Breast epithelium (tissue), 4 donors: ENCODE data around the gene INSL3. TPM values are rescaled to one million over a fixed set of nuclear protein-coding genes. Genes with fewer than 3 reads are reported as not detected.
A peak's percentile ranks its signal among the peaks of the same experiment; 100 is the strongest.

Experiments used
- DNase-seq, 2 donors: peaks; one replicate each; pipeline ENCODE4 v3.0.0-alpha.2; 2019; ENCODE audit warnings: low spot score in 2 of 2
- H3K27ac ChIP-seq, 2 donors: fragments of 200-600 bp; sonication (generic) in 1 of 2; one replicate each; pipeline ENCODE4 v1.5.1; 2016 to 2019; ENCODE audit warnings: mild to moderate bottlenecking in 1 of 2
- H3K27me3 ChIP-seq, 2 donors: fragments of 200-600 bp; sonication (generic) in 1 of 2; one replicate each; pipeline versions ENCODE4 v1.5.1 to v1.6.0; 2017 to 2019; ENCODE audit warnings: control low read depth in 1 of 2, mild to moderate bottlenecking in 1 of 2
- H3K36me3 ChIP-seq: fragments of 200-600 bp; one replicate; pipeline ENCODE4 v1.5.1; 2019
- H3K4me1 ChIP-seq, 2 donors: fragments of 200-600 bp; sonication (generic); one replicate each; pipeline ENCODE4 v1.5.1; 2016 to 2019; ENCODE audit warnings: control low read depth in 1 of 2
- H3K4me3 ChIP-seq, 3 donors: fragments of 200-600 bp; sonication (generic); 1 replicate in 2 of 3; 2 replicates in 1 of 3; pipeline ENCODE4 v1.5.1; 2016 to 2019; ENCODE audit warnings: mild to moderate bottlenecking in 3 of 3, moderate library complexity in 2 of 3
- H3K9me3 ChIP-seq, 2 donors: fragments of 200-600 bp; sonication (generic) in 1 of 2; one replicate each; pipeline ENCODE4 v1.5.1; 2016 to 2019; ENCODE audit warnings: control low read depth in 1 of 2
- POLR2A ChIP-seq: fragments of 450-650 bp; IDR thresholded peaks from one replicate; pipeline ENCODE4 v1.6.1; 2016; ENCODE audit warnings: antibody characterized with exemption, mild to moderate bottlenecking, moderate library complexity
- POLR2AphosphoS5 ChIP-seq, 3 donors: sonication (generic); formaldehyde crosslinking; IDR thresholded peaks; one replicate each; pipeline ENCODE4 v1.6.1; 2017; ENCODE audit warnings: antibody characterized with exemption in 3 of 3
- intact Hi-C: fragments of 100-400 bp; cut with DNase I; formaldehyde crosslinking; loops from one replicate; pipeline ENCODE4 v1.15.1; 2023; ENCODE audit warnings: low total_unique reads
- total RNA-seq, 3 donors: library from RNA; depleted of rRNA; stranded (reverse); fragments of >200 nt; gene quantifications; one replicate each; pipeline ENCODE4 v1.1.0, GENCODE V29; 2016
- TF ChIP-seq, protein P1 (sequence below), 3 donors: fragments of 450-650 bp; IDR thresholded peaks; one replicate each; pipeline ENCODE4 v1.5.1; 2016 to 2017; ENCODE audit warnings: antibody characterized with exemption in 3 of 3, mild to moderate bottlenecking in 3 of 3, moderate library complexity in 3 of 3

INSL3 gene, protein sequence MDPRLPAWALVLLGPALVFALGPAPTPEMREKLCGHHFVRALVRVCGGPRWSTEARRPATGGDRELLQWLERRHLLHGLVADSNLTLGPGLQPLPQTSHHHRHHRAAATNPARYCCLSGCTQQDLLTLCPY
- under 1 TPM in 1 of 3 donors, not detected in 2; 0.66 TPM for total RNA-seq

- TF ChIP-seq POLR2A: no peak
- TF ChIP-seq, protein P1, sequence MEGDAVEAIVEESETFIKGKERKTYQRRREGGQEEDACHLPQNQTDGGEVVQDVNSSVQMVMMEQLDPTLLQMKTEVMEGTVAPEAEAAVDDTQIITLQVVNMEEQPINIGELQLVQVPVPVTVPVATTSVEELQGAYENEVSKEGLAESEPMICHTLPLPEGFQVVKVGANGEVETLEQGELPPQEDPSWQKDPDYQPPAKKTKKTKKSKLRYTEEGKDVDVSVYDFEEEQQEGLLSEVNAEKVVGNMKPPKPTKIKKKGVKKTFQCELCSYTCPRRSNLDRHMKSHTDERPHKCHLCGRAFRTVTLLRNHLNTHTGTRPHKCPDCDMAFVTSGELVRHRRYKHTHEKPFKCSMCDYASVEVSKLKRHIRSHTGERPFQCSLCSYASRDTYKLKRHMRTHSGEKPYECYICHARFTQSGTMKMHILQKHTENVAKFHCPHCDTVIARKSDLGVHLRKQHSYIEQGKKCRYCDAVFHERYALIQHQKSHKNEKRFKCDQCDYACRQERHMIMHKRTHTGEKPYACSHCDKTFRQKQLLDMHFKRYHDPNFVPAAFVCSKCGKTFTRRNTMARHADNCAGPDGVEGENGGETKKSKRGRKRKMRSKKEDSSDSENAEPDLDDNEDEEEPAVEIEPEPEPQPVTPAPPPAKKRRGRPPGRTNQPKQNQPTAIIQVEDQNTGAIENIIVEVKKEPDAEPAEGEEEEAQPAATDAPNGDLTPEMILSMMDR (IDR thresholded peaks at IDR 0.05): no peak
- no peak for TF ChIP-seq POLR2AphosphoS5 (IDR thresholded peaks at IDR 0.05)
- Histone ChIP-seq H3K4me3 (no peak within 1 kb of the TSS), H3K27ac (no peak within 1 kb of the TSS), H3K9me3 (no peaks in the 10 kb centered on the region), H3K36me3 (no peaks in the 10 kb centered on the region), H3K4me1 (no peaks in the 10 kb centered on the region), H3K27me3 (no peaks in the 10 kb centered on the region)
- DNase-seq: no peak
- intact Hi-C loops: no loop called here
These were observed at the start of gene INSL3 for GRCh38 chr19:17821190-17821589. Gene INSL3, minus strand, starts transcription at chr19:17821519. Its CDS starts 13 bp downstream, at chr19:17821506.

- DNase-seq: no peak
- Histone ChIP-seq H3K27me3 (peaks cover 12 to 44% of the 10 kb centered on the region in 2 donors), H3K36me3 (no peaks in the 10 kb centered on the region), H3K4me3 (no peak overlapping the region), H3K27ac (no peak overlapping the region), H3K9me3 (no peaks in the 10 kb centered on the region), H3K4me1 (peaks cover 0 to 4% of the 10 kb centered on the region in 2 donors)
- TF ChIP-seq, protein P1 (IDR thresholded peaks at IDR 0.05): no peak
- intact Hi-C loops: no loop called here
These were observed 47.8 kb upstream of the INSL3 start for GRCh38 chr19:17869114-17869608.

DNA sequence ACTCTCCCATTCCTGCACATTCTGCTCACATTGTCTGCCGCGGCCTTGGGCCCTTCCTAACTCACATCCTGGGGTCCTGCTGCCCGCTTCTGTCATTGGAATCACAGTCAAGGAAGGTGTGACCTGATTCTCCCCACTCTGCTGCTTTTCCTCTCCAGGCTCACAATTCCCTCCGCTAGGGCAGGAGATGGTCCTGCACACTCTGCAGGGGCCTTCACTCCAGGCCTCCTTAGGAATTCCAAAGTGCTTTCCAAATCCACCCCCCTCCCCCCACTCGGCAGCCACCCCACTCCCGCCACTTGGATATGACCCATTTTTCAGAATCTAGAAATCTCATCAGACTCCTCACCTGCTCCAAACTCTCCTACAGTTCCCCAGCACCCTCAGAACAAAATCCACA is 47.4 kb upstream of the INSL3 start:
- Histone ChIP-seq H3K9me3 (no peaks in the 10 kb centered on the region), H3K27ac (no peak overlapping the region), H3K36me3 (no peaks in the 10 kb centered on the region), H3K4me1 (peaks cover 0 to 4% of the 10 kb centered on the region in 2 donors), H3K27me3 (peaks cover 8 to 40% of the 10 kb centered on the region in 2 donors), H3K4me3 (no peak overlapping the region)
- TF ChIP-seq, protein P1 (IDR thresholded peaks at IDR 0.05): no peak
- no peak for TF ChIP-seq POLR2A
- TF ChIP-seq POLR2AphosphoS5 (IDR thresholded peaks at IDR 0.05): no peak
- DNase-seq: no peak
- intact Hi-C loops: no loop called here

DNA sequence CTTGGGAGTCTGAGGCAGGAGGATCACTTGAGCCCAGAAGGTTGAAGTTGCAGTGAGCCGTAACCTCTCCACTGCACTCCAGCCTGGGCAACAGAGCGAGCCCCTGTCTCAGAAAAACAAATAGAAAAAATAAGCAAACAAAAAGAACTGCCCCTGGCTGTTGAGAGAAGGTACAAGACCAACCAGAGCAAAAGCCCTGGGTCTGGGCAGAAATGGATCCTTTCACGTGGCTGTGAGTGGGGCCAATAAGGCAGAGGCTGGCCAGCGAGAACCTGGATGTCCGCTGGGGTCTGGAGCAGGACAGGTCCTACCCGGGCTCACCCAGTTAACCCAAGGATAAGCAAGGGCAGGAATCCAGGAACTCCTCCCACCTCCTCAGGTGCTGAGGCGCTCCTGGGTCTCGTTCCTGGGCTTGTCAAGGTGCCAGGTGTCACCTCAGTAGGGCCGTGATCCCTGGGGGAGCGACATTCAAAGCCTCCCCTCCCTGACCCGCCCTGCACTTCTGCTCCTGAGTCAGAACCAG is 45.7 kb upstream of the INSL3 start:
- intact Hi-C loops: no loop called here
- peaks cover 0 to 24% of the 10 kb centered on the region in 2 donors for H3K27me3 ChIP-seq
- no peaks in the 10 kb centered on the region for H3K4me1 ChIP-seq
- TF ChIP-seq POLR2A: no peak
- TF ChIP-seq POLR2AphosphoS5 (IDR thresholded peaks at IDR 0.05): no peak
- TF ChIP-seq, protein P1 (IDR thresholded peaks at IDR 0.05): no peak
- no peak for DNase-seq
- no peak overlapping the region for H3K27ac ChIP-seq
- no peaks in the 10 kb centered on the region for H3K9me3 ChIP-seq
- H3K4me3 ChIP-seq: no peak overlapping the region
- peaks cover 4% of the 10 kb centered on the region for H3K36me3 ChIP-seq

- Histone ChIP-seq H3K27me3 (peaks cover 0 to 18% of the 10 kb centered on the region in 2 donors), H3K36me3 (peaks cover 4% of the 10 kb centered on the region), H3K4me1 (peaks cover 0 to 2% of the 10 kb centered on the region in 2 donors), H3K27ac (peak overlapping the region in 1 of 2 donors; percentile 32), H3K9me3 (no peaks in the 10 kb centered on the region), H3K4me3 (no peak overlapping the region)
- intact Hi-C loops: no loop called here
- DNase-seq: no peak
- TF ChIP-seq POLR2A (no peak), POLR2AphosphoS5 (IDR thresholded peaks at IDR 0.05) (no peak)
- TF ChIP-seq, protein P1 (IDR thresholded peaks at IDR 0.05): no peak
These were observed 45.1 kb upstream of the INSL3 start for GRCh38 chr19:17866312-17866963.
